ENCODE measurements around the gene TLDC2. TPM values are rescaled to one million over a fixed set of nuclear protein-coding genes. Genes with fewer than 3 reads are reported as not detected.
"Not testable (repeated sequence)": the region's sequence is repeated elsewhere in the genome, so short reads cannot be mapped to it uniquely, and the experiment has no call there.

Gene TLDC2
- total RNA-seq, 1 donor from 2014 or later: not detected

DNA sequence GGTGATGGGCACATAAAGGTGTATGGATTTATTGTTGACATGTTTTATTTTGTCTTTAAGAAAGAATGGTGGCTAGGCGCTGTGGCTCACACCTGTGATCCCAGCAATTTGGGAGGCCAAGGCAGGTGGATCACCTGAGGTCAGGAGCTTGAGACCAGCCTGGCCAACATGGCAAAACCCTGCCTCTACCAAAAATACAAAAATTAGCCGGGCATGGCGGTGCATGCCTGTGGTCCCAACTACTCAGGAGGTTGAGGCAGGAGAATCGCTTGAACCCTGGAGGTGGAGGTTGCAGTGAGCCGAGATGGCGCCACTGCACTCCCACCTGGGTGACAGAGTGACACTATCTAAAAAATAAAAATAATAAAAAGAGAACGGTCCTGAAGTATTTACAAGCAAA is 30.1 kb downstream of the TLDC2 start:
- H3K27ac ChIP-seq (ENCODE audit: low read depth, low read length); H3K4me3 Mint-ChIP-seq (ENCODE audit: unreplicated experiment); H2AFZ ChIP-seq (ENCODE audit: low read depth, low read length); H3K4me2 ChIP-seq (ENCODE audit: low read length); H3K27me3 Mint-ChIP-seq (ENCODE audit: low read depth, unreplicated experiment); H3K4me1 Mint-ChIP-seq (ENCODE audit: low read depth, unreplicated experiment); H3K27me3 ChIP-seq (ENCODE audit: insufficient read depth, low read length); H3K27ac Mint-ChIP-seq (ENCODE audit: unreplicated experiment); H3K9ac ChIP-seq (ENCODE audit: low read length); FAIRE-seq; H3K4me1 ChIP-seq (ENCODE audit: insufficient read depth, low read length); H3K79me2 ChIP-seq (ENCODE audit: insufficient read depth, low read length); H3K36me3 ChIP-seq (ENCODE audit: insufficient read depth, low read length); DNase-seq (ENCODE audit: low read depth); H3K9me3 ChIP-seq (ENCODE audit: insufficient read depth, low read depth, low read length); H4K20me1 ChIP-seq (ENCODE audit: insufficient read depth, low read length); H3K9me3 Mint-ChIP-seq (ENCODE audit: unreplicated experiment); H3K4me3 ChIP-seq (ENCODE audit: insufficient read depth, low read depth, low read length): not testable (repeated sequence)
- peaks cover 15% of the 10 kb centered on the region for H3K36me3 Mint-ChIP-seq (ENCODE audit: low read depth, unreplicated experiment)

DNA sequence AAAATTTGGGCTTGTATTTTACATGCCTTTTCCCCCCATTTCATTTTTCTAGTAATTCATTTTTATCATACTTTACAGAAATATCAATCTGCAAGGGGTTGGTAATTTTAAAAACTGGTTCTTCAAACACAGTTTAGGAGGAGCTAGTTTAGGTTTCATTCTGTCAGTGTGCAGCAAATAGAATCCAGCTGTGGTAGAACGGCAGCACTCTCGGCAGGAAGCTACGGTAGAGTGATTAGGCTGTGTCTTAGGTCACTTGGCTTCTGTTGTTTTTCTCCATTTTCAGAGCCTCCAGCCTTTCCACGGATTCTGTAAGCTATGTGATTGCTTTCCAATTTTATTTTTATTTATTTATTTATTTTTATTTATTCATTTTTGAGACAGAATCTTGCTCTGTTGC is 32.7 kb downstream of the TLDC2 start:
- Histone ChIP-seq H3K36me3 (ENCODE audit: insufficient read depth, low read length) (no peaks in the 10 kb centered on the region), H3K9me3 (ENCODE audit: insufficient read depth, low read depth, low read length) (no peaks in the 10 kb centered on the region), H3K79me2 (ENCODE audit: insufficient read depth, low read length) (no peaks in the 10 kb centered on the region), H4K20me1 (ENCODE audit: insufficient read depth, low read length) (no peaks in the 10 kb centered on the region), H3K27ac (ENCODE audit: low read depth, low read length) (no peak overlapping the region), H3K9ac (ENCODE audit: low read length) (no peak overlapping the region), H3K4me3 (ENCODE audit: insufficient read depth, low read depth, low read length) (no peak overlapping the region), H3K4me2 (ENCODE audit: low read length) (no peak overlapping the region), H3K27me3 (ENCODE audit: insufficient read depth, low read length) (no peaks in the 10 kb centered on the region), H2AFZ (ENCODE audit: low read depth, low read length) (no peak overlapping the region), H3K4me1 (ENCODE audit: insufficient read depth, low read length) (no peaks in the 10 kb centered on the region)
- TF ChIP-seq, protein P1, sequence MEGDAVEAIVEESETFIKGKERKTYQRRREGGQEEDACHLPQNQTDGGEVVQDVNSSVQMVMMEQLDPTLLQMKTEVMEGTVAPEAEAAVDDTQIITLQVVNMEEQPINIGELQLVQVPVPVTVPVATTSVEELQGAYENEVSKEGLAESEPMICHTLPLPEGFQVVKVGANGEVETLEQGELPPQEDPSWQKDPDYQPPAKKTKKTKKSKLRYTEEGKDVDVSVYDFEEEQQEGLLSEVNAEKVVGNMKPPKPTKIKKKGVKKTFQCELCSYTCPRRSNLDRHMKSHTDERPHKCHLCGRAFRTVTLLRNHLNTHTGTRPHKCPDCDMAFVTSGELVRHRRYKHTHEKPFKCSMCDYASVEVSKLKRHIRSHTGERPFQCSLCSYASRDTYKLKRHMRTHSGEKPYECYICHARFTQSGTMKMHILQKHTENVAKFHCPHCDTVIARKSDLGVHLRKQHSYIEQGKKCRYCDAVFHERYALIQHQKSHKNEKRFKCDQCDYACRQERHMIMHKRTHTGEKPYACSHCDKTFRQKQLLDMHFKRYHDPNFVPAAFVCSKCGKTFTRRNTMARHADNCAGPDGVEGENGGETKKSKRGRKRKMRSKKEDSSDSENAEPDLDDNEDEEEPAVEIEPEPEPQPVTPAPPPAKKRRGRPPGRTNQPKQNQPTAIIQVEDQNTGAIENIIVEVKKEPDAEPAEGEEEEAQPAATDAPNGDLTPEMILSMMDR (IDR thresholded peaks at IDR 0.05; ENCODE audit: insufficient read depth, low read depth, low read length): no peak
- no peak for TF ChIP-seq EZH2 (IDR thresholded peaks at IDR 0.05; ENCODE audit: insufficient read depth, low read length)
- H3K9me3 Mint-ChIP-seq (ENCODE audit: unreplicated experiment): no peaks in the 10 kb centered on the region
- FAIRE-seq (no peak), DNase-seq (ENCODE audit: low read depth) (no peak)
- no peaks in the 10 kb centered on the region for H3K27me3 Mint-ChIP-seq (ENCODE audit: low read depth, unreplicated experiment)
- H3K4me1 Mint-ChIP-seq (ENCODE audit: low read depth, unreplicated experiment): no peaks in the 10 kb centered on the region
- no peak overlapping the region for H3K4me3 Mint-ChIP-seq (ENCODE audit: unreplicated experiment)
- no peak overlapping the region for H3K27ac Mint-ChIP-seq (ENCODE audit: unreplicated experiment)
- H3K36me3 Mint-ChIP-seq (ENCODE audit: low read depth, unreplicated experiment): peaks cover 9% of the 10 kb centered on the region

DNA sequence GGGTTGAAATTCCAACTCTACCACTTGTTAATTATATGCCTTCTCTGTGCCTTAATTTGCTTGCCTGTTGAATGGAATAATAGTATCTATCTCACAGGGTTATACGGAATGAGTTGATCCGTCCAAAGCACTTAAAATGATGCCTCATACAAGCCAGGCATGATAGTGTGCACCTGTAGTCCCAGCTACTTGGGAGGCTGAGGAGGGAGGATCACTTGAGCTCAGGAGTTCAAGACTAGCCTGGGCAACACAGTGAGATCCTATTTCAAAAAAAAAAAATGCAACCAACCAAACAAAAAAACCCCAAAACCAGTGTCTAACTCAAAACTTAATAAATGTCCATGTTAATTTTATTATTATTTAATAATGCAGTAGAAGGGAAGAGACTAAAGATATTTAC is 40.3 kb downstream of the TLDC2 start:
- Mint-ChIP-seq H3K9me3 (ENCODE audit: unreplicated experiment) (no peaks in the 10 kb centered on the region), H3K4me1 (ENCODE audit: low read depth, unreplicated experiment) (no peaks in the 10 kb centered on the region), H3K27ac (ENCODE audit: unreplicated experiment) (no peak overlapping the region), H3K36me3 (ENCODE audit: low read depth, unreplicated experiment) (peaks cover 6% of the 10 kb centered on the region), H3K4me3 (ENCODE audit: unreplicated experiment) (no peak overlapping the region), H3K27me3 (ENCODE audit: low read depth, unreplicated experiment) (no peaks in the 10 kb centered on the region)
- Histone ChIP-seq H3K4me3 (ENCODE audit: insufficient read depth, low read depth, low read length) (no peak overlapping the region), H4K20me1 (ENCODE audit: insufficient read depth, low read length) (no peaks in the 10 kb centered on the region), H3K36me3 (ENCODE audit: insufficient read depth, low read length) (no peaks in the 10 kb centered on the region), H3K27ac (ENCODE audit: low read depth, low read length) (no peak overlapping the region), H3K9ac (ENCODE audit: low read length) (no peak overlapping the region), H3K4me2 (ENCODE audit: low read length) (no peak overlapping the region), H3K27me3 (ENCODE audit: insufficient read depth, low read length) (no peaks in the 10 kb centered on the region), H3K4me1 (ENCODE audit: insufficient read depth, low read length) (no peaks in the 10 kb centered on the region), H3K9me3 (ENCODE audit: insufficient read depth, low read depth, low read length) (no peaks in the 10 kb centered on the region), H3K79me2 (ENCODE audit: insufficient read depth, low read length) (no peaks in the 10 kb centered on the region), H2AFZ (ENCODE audit: low read depth, low read length) (no peak overlapping the region)
- TF ChIP-seq, protein P1 (IDR thresholded peaks at IDR 0.05; ENCODE audit: insufficient read depth, low read depth, low read length): no peak
- no peak for TF ChIP-seq EZH2 (IDR thresholded peaks at IDR 0.05; ENCODE audit: insufficient read depth, low read length)
- FAIRE-seq (no peak), DNase-seq (ENCODE audit: low read depth) (no peak)

All from astrocyte (in vitro differentiated cells and primary cell).